GM12878 (cell line): Measurements from ENCODE around the gene NCOA6. TPM values are rescaled to one million over a fixed set of nuclear protein-coding genes. Genes with fewer than 3 reads are reported as not detected.

Experiments used
- ATAC-seq: fragments of 200-7000 bp; cut with Tn5 transposase; 3 replicates; pipeline ENCODE4 v1.9.1; 2020; ENCODE audit warnings: mild to moderate bottlenecking, moderate library complexity
- BruUV-seq: library from RNA; stranded (reverse); fragments of 400-500 nt; replicated peaks from 2 replicates; lab custom pipeline; 2021; lab: Mats Ljungman, UMichigan
- CTCF ChIA-PET: fragments of 300-600 bp; sonication (Branson Sonifier 250); formaldehyde crosslinking; extraction: SDS; loops from one replicate; lab custom pipeline; 2021; ENCODE audit warnings: inconsistent platforms; lab: Yijun Ruan, JAX
- POLR2A ChIA-PET: fragments of 350-600 bp; formaldehyde crosslinking; extraction: SDS; loops from one replicate; lab custom pipeline; 2021; ENCODE audit warnings: inconsistent platforms; lab: Charles Lee
- RAD21 ChIA-PET: fragments of 300-600 bp; sonication (Branson Sonifier 250); formaldehyde crosslinking; loops from one replicate; lab custom pipeline; 2023; ENCODE audit warnings: antibody characterized with exemption; ENCODE audit not compliant: unreplicated experiment; lab: Charles Lee
- SMC1A ChIA-PET: fragments of 300-600 bp; sonication (Branson Sonifier 250); formaldehyde crosslinking; loops from one replicate; lab custom pipeline; 2023; ENCODE audit not compliant: unreplicated experiment, uncharacterized antibody; lab: Charles Lee
- DNase-seq: peaks from one replicate; pipeline ENCODE4 v3.0.0-alpha.2; 2011; ENCODE audit warnings: low read depth, low spot score
- FAIRE-seq: peaks from 3 replicates; lab custom pipeline; 2011; peaks lifted over from hg19 to GRCh38; lab: Jason Lieb, UNC
- H2AFZ ChIP-seq: 2 replicates; pipeline ENCODE4 v1.6.0; 2011; ENCODE audit warnings: low read depth, low read length, control low read depth; ENCODE audit not compliant: control insufficient read depth
- H3K27ac ChIP-seq: 2 replicates; pipeline ENCODE4 v1.5.1; 2011; ENCODE audit warnings: control low read depth; ENCODE audit not compliant: control insufficient read depth, insufficient read depth
- H3K27me3 ChIP-seq, 2 experiments: replicated peaks in 1 of 2; 2 replicates each; pipeline versions ENCODE4 v1.6.0 to v1.6.1; 2011; ENCODE audit warnings: low read length in 1 of 2; ENCODE audit not compliant: control insufficient read depth in 2 of 2, insufficient read depth in 2 of 2
- H3K36me3 ChIP-seq, 2 experiments: 2 replicates each; pipeline ENCODE4 v1.5.1; 2011; ENCODE audit warnings: low read length in 1 of 2; ENCODE audit not compliant: control insufficient read depth in 2 of 2, insufficient read depth in 2 of 2
- H3K4me1 ChIP-seq: 2 replicates; pipeline ENCODE4 v1.6.1; 2011; ENCODE audit warnings: mild to moderate bottlenecking, low read length, moderate library complexity, mixed read lengths; ENCODE audit not compliant: control insufficient read depth, insufficient read depth
- H3K4me2 ChIP-seq: 2 replicates; pipeline ENCODE4 v1.6.0; 2011; ENCODE audit warnings: control low read depth; ENCODE audit not compliant: control insufficient read depth, insufficient read depth
- H3K4me3 ChIP-seq: fragments of 200-600 bp; sonication (generic); 2 replicates; pipeline ENCODE4 v1.5.1; 2016
- H3K79me2 ChIP-seq: 2 replicates; pipeline ENCODE4 v1.6.0; 2011; ENCODE audit warnings: low read length; ENCODE audit not compliant: control insufficient read depth, insufficient read depth
- H3K9ac ChIP-seq: 2 replicates; pipeline ENCODE4 v1.8.0; 2011; ENCODE audit warnings: low read length, control low read depth, mixed read lengths; ENCODE audit not compliant: control insufficient read depth, insufficient read depth
- H3K9me3 ChIP-seq: replicated peaks from 3 replicates; pipeline ENCODE4 v1.5.1; 2011; ENCODE audit warnings: mild to moderate bottlenecking, low read length; ENCODE audit not compliant: control insufficient read depth, insufficient read depth
- H4K20me1 ChIP-seq: 2 replicates; pipeline ENCODE4 v1.6.0; 2011; ENCODE audit not compliant: control insufficient read depth, insufficient read depth
- CBX3 ChIP-seq: fragments of 200-600 bp; sonication (generic); IDR thresholded peaks from 2 replicates; pipeline ENCODE4 v1.6.1; 2016; ENCODE audit warnings: low read depth, borderline replicate concordance
- PBX3 ChIP-seq: IDR thresholded peaks from 2 replicates; pipeline ENCODE4 v1.6.1; 2011; ENCODE audit warnings: mild to moderate bottlenecking, low read depth, low read length, moderate library complexity; ENCODE audit not compliant: insufficient replicate concordance
- SUPT20H ChIP-seq: IDR thresholded peaks from 2 replicates; pipeline ENCODE4 v1.6.1; 2011; ENCODE audit warnings: low read depth, mild to moderate bottlenecking, low read length, moderate library complexity, borderline replicate concordance; ENCODE audit not compliant: control insufficient read depth
- ZNF207 ChIP-seq: fragments of 450-650 bp; IDR thresholded peaks from 2 replicates; pipeline ENCODE4 v1.6.1; 2014; ENCODE audit warnings: antibody characterized with exemption, mild to moderate bottlenecking, borderline replicate concordance
- WGBS: methylation state at CpG from one replicate; pipeline ENCODE4 v1.1.6; 2016; ENCODE audit warnings: low lambda C conversion rate; ENCODE audit not compliant: insufficient replicate concordance, insufficient coverage; ENCODE audit errors: missing lambda C conversion rate; 5-methylcytosine and 5-hydroxymethylcytosine counted together
- in situ Hi-C: fragments of 300-500 bp; cut with MboI; formaldehyde crosslinking; loops from 9 replicates; pipeline ENCODE4 v1.14.3; 2018; ENCODE audit warnings: mixed read lengths
- intact Hi-C: fragments of 100-400 bp; cut with micrococcal nuclease; formaldehyde crosslinking; loops from one replicate; pipeline ENCODE4 v1.14.2; 2022; ENCODE audit not compliant: unreplicated experiment
- polyA plus RNA-seq, 11 experiments: library from polyadenylated mRNA; depleted of rRNA in 4 of 11; unstranded in 6 of 11; stranded (reverse) in 5 of 11; fragments of >200 nt; fragmentation: Nextera tagmentation in 4 of 11; fragmentation: Illumina TruSeq in 1 of 11; extraction: Ambion mirVana in 4 of 11; extraction: Trizol in 1 of 11; gene quantifications; 1 replicate in 1 of 11; 2 replicates in 10 of 11; pipeline versions ENCODE4 v1.2.1 to v1.2.3, GENCODE V29; 2011 to 2016; ENCODE audit warnings: inconsistent platforms in 2 of 11, missing spikeins in 2 of 11, low read depth in 1 of 11
- total RNA-seq, 4 experiments: library from RNA; depleted of rRNA in 3 of 4; stranded (reverse); fragments of >200 nt in 3 of 4; fragmentation: Illumina TruSeq in 1 of 4; extraction: Trizol in 1 of 4; gene quantifications; 2 replicates each; pipeline versions ENCODE4 v1.2.1 to v1.2.3, GENCODE V29; 2013 to 2021
- TF ChIP-seq, protein P1 (sequence below): IDR thresholded peaks from 2 replicates; pipeline ENCODE4 v1.6.1; 2011; ENCODE audit warnings: borderline replicate concordance, low read depth, mild to moderate bottlenecking, moderate library complexity, mixed read lengths, low read length; ENCODE audit not compliant: insufficient read depth; ENCODE audit errors: extremely low read length

The NCOA6 gene
- total and polyA plus RNA-seq, 10 of the 15 experiments (the other 5 are each of a cell fraction or from before 2014, with no cell fraction given) = 6.1 to 20.6 (median 12.6) TPM

DNA sequence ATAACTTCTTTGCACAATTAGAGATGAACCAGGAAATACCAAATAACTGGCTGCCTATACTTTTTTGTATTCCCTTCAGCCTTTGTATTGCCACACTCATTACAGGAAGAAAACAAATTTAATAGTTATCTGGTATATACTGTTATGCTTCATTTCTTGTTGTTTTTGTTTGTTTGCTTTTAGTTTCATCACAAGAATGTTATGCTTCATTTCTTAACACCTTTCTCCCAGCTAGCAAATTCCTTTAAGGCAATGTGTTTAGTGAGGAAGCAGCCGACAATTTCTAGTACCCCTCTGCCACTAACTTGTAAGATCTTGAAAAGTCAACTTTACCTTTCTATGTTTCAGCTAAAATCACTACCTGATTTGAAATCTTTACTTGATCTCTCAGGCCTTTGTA is 1.4 kb downstream of the NCOA6 start:
- H3K27ac ChIP-seq = no peak overlapping the region
- H3K27me3 ChIP-seq = no peaks in the 10 kb centered on the region
- H3K9me3 ChIP-seq = no peaks in the 10 kb centered on the region
- DNase-seq (no peak), FAIRE-seq (no peak), ATAC-seq (no peak)
- SMC1A ChIA-PET = interaction anchor here (0.7 to 1.0 kb wide), 2 partner anchors 30 to 1042 kb away, joined by 3 read pairs; no protein-coding TSS in a partner anchor
- CTCF ChIA-PET = interaction anchor here (1.0 to 2.2 kb wide), 4 partner anchors 9 to 511 kb away, joined by 3 to 9 read pairs (median 4); partner anchors contain the start of genes GSS and MYH7B
- peaks cover 47% of the 10 kb centered on the region for H3K79me2 ChIP-seq
- intact Hi-C loops (no loop called here), in situ Hi-C loops (no loop called here)
- H3K4me2 ChIP-seq = peak overlapping the region; percentile 96
- no peaks in the 10 kb centered on the region for H3K36me3 ChIP-seq
- POLR2A ChIA-PET = interaction anchor here (0.6 to 0.9 kb wide), 4 partner anchors 105 to 778 kb away, joined by 3 to 7 read pairs (median 3); partner anchors contain the start of gene TP53INP2
- RAD21 ChIA-PET = interaction anchor here (0.9 to 1.6 kb wide), 3 partner anchors 50 to 104 kb away, joined by 3 read pairs; no protein-coding TSS in a partner anchor
- H3K9ac ChIP-seq = no peak overlapping the region; the same call in 1 of the 2 replicates
- H4K20me1 ChIP-seq = no peaks in the 10 kb centered on the region
- TF ChIP-seq PBX3 (no peak), ZNF207 (no peak), CBX3 (no peak), SUPT20H (no peak)
- TF ChIP-seq, protein P1, sequence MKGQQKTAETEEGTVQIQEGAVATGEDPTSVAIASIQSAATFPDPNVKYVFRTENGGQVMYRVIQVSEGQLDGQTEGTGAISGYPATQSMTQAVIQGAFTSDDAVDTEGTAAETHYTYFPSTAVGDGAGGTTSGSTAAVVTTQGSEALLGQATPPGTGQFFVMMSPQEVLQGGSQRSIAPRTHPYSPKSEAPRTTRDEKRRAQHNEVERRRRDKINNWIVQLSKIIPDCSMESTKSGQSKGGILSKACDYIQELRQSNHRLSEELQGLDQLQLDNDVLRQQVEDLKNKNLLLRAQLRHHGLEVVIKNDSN = no peak
- no TSS peak for BruUV-seq
- peak overlapping the region; percentile 65 for H3K4me3 ChIP-seq
- no peaks in the 10 kb centered on the region; the same call in 1 of the 2 replicates for H3K4me1 ChIP-seq
- WGBS = 93% methylated on average over 1 of the region's 1 CpG
- no peak overlapping the region for H2AFZ ChIP-seq
